ENCODE measurements around the gene NENF. TPM values are rescaled to one million over a fixed set of nuclear protein-coding genes. Genes with fewer than 3 reads are reported as not detected.

The NENF gene
- total and polyA plus RNA-seq, 4 donors, result 6.6 to 44.3 (median 16.0) TPM

DNA sequence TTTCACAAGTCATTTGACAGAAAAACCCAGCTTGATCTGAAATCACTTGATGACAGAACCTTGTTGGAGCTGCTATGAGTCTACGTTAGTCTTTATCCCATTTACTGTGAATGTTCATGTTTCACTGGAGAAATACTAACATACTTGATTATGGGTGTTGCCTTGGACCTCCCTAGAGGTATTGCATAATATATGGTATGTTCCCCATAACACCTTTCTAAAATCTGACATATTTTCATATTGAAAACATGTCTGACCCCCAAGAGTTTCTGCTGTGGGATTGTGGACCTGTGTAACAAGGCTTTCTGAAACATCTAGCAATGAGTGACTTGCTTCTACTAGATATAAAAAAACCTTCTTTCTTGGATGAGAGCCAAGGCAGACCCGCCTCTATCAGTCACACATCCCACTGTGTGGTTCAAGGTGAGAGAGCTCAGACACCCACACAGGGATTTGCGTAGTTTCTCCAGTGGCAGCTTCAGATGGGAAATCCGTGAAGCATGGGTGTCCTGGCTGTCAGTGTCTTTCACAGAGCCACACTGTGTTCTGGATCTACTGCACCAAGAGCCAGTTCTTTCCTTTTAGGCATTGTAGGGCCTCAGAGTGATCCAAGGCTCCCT lies 4.6 kb downstream of the NENF start:
- H3K9me3 ChIP-seq (ENCODE audit: control insufficient read depth in 4 of 4, low read length in 3 of 4), result no peaks in the 10 kb centered on the region
- no peak overlapping the region for H3K9ac ChIP-seq (ENCODE audit: low read depth in 1 of 2, low read length in 2 of 2)
- H3K4me1 ChIP-seq (ENCODE audit: control insufficient read depth in 4 of 4, insufficient read depth in 4 of 4, low read length in 3 of 4), result peaks cover 0 to 11% (median 6%) of the 10 kb centered on the region in 4 donors
- H3K4me3 ChIP-seq (ENCODE audit: low read depth in 1 of 3, low read length in 3 of 3), result no peak overlapping the region
- H3K27ac ChIP-seq (ENCODE audit: low read depth in 1 of 2, low read length in 2 of 2), result no peak overlapping the region
- TF ChIP-seq, protein P1, sequence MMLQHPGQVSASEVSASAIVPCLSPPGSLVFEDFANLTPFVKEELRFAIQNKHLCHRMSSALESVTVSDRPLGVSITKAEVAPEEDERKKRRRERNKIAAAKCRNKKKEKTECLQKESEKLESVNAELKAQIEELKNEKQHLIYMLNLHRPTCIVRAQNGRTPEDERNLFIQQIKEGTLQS (IDR thresholded peaks at IDR 0.05), result no peak
- TF ChIP-seq, protein P2, sequence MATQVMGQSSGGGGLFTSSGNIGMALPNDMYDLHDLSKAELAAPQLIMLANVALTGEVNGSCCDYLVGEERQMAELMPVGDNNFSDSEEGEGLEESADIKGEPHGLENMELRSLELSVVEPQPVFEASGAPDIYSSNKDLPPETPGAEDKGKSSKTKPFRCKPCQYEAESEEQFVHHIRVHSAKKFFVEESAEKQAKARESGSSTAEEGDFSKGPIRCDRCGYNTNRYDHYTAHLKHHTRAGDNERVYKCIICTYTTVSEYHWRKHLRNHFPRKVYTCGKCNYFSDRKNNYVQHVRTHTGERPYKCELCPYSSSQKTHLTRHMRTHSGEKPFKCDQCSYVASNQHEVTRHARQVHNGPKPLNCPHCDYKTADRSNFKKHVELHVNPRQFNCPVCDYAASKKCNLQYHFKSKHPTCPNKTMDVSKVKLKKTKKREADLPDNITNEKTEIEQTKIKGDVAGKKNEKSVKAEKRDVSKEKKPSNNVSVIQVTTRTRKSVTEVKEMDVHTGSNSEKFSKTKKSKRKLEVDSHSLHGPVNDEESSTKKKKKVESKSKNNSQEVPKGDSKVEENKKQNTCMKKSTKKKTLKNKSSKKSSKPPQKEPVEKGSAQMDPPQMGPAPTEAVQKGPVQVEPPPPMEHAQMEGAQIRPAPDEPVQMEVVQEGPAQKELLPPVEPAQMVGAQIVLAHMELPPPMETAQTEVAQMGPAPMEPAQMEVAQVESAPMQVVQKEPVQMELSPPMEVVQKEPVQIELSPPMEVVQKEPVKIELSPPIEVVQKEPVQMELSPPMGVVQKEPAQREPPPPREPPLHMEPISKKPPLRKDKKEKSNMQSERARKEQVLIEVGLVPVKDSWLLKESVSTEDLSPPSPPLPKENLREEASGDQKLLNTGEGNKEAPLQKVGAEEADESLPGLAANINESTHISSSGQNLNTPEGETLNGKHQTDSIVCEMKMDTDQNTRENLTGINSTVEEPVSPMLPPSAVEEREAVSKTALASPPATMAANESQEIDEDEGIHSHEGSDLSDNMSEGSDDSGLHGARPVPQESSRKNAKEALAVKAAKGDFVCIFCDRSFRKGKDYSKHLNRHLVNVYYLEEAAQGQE (IDR thresholded peaks at IDR 0.05), result no peak
- no peak for DNase-seq (ENCODE audit: low spot score)
- no peaks in the 10 kb centered on the region for H3K36me3 ChIP-seq (ENCODE audit: control insufficient read depth in 4 of 4, insufficient read depth in 3 of 4, low read depth in 1 of 4, low read length in 3 of 4)
- 88% methylated on average over 4 of the region's 4 CpGs for WGBS
- H3K27me3 ChIP-seq (ENCODE audit: control insufficient read depth in 4 of 4, insufficient read depth in 4 of 4, low read length in 3 of 4), result no peaks in the 10 kb centered on the region

DNA sequence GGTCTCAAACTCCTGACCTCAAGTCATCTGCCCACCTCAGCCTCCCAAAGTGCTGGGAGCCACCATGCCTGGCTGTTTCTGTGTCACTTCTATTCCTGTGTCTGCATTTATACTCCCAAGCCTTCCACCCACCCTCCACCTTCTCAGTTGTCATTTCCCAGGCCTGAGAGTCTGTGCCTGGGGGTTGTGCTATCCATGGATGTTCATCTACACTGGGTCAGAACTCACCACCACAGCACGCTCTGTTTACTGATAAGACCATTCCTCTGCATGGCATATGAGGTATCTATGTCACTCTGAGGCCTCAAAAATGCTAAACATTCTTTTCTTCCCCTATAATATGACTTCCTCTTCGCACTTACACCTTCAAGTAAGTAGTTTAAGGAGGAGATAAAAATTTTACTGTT lies 6.1 kb downstream of the NENF start:
- TF ChIP-seq, protein P3, sequence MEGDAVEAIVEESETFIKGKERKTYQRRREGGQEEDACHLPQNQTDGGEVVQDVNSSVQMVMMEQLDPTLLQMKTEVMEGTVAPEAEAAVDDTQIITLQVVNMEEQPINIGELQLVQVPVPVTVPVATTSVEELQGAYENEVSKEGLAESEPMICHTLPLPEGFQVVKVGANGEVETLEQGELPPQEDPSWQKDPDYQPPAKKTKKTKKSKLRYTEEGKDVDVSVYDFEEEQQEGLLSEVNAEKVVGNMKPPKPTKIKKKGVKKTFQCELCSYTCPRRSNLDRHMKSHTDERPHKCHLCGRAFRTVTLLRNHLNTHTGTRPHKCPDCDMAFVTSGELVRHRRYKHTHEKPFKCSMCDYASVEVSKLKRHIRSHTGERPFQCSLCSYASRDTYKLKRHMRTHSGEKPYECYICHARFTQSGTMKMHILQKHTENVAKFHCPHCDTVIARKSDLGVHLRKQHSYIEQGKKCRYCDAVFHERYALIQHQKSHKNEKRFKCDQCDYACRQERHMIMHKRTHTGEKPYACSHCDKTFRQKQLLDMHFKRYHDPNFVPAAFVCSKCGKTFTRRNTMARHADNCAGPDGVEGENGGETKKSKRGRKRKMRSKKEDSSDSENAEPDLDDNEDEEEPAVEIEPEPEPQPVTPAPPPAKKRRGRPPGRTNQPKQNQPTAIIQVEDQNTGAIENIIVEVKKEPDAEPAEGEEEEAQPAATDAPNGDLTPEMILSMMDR (IDR thresholded peaks at IDR 0.05; ENCODE audit: low read depth, low read length, missing input control), result no peak
- TF ChIP-seq YY1 (IDR thresholded peaks at IDR 0.05), result no peak
- TF ChIP-seq HNF4G (IDR thresholded peaks at IDR 0.05), result no peak
- no peak for TF ChIP-seq EGR1 (IDR thresholded peaks at IDR 0.05; ENCODE audit: low read depth in 2 of 2)
- no peak for TF ChIP-seq RAD21 (IDR thresholded peaks at IDR 0.05)
- no peak for TF ChIP-seq GABPA (IDR thresholded peaks at IDR 0.05 in 1 of 2, conservative IDR thresholded peaks at IDR 0.05 in 1 of 2)
- no peak for TF ChIP-seq HNF4A (conservative IDR thresholded peaks at IDR 0.05)
- TF ChIP-seq RXRA (IDR thresholded peaks at IDR 0.05), result no peak
- no peak for TF ChIP-seq FOXA1 (IDR thresholded peaks at IDR 0.05)
- no peak for TF ChIP-seq TAF1 (conservative IDR thresholded peaks at IDR 0.05)
- no peak for TF ChIP-seq SP1 (IDR thresholded peaks at IDR 0.05)
- WGBS, result 96% methylated on average over 2 of the region's 2 CpGs
- Histone ChIP-seq H3K36me3 (ENCODE audit: control insufficient read depth in 4 of 4, insufficient read depth in 3 of 4, low read depth in 1 of 4, low read length in 3 of 4) (no peaks in the 10 kb centered on the region), H3K4me3 (ENCODE audit: low read depth in 1 of 3, low read length in 3 of 3) (no peak overlapping the region), H3K4me1 (ENCODE audit: control insufficient read depth in 4 of 4, insufficient read depth in 4 of 4, low read length in 3 of 4) (peaks cover 0 to 3% (median under 1%) of the 10 kb centered on the region in 4 donors), H3K27me3 (ENCODE audit: control insufficient read depth in 4 of 4, insufficient read depth in 4 of 4, low read length in 3 of 4) (no peaks in the 10 kb centered on the region), H3K9me3 (ENCODE audit: control insufficient read depth in 4 of 4, low read length in 3 of 4) (no peaks in the 10 kb centered on the region), H3K9ac (ENCODE audit: low read depth in 1 of 2, low read length in 2 of 2) (no peak overlapping the region), H3K27ac (ENCODE audit: low read depth in 1 of 2, low read length in 2 of 2) (no peak overlapping the region)
- no peak for DNase-seq (ENCODE audit: low spot score)
